Stimulated activated naive CD8-positive, alpha-beta T cell treated with anti-CD3 and anti-CD28 coated beads, Interleukin-15, amount 100 ng/mL, for 72 hours (primary cell): ENCODE data around the gene AANAT.

Experiments used
- ATAC-seq: fragments of 150-1000 bp; cut with Tn5 transposase; 2 replicates; pipeline ENCODE4 v1.10.0; 2021; ENCODE audit warnings: mild to moderate bottlenecking, moderate library complexity
- DNase-seq, 2 donors: peaks; one replicate each; pipeline ENCODE4 v3.0.0; 2021 to 2022
- H3K27ac Mint-ChIP-seq, 2 donors: one replicate each; pipeline ENCODE4 v1.8.0; 2022; ENCODE audit warnings: mild to moderate bottlenecking in 2 of 2, mixed read lengths in 2 of 2, moderate library complexity in 2 of 2
- H3K27me3 Mint-ChIP-seq: one replicate; pipeline ENCODE4 v1.8.0; 2022; ENCODE audit warnings: mixed read lengths
- H3K4me1 Mint-ChIP-seq: one replicate; pipeline ENCODE4 v1.8.0; 2022; ENCODE audit warnings: mild to moderate bottlenecking, mixed read lengths
- H3K4me3 Mint-ChIP-seq, 2 donors: one replicate each; pipeline ENCODE4 v1.8.0; 2022; ENCODE audit warnings: mild to moderate bottlenecking in 2 of 2, mixed read lengths in 2 of 2, moderate library complexity in 1 of 2
- H3K9me3 Mint-ChIP-seq, 2 donors: one replicate each; pipeline ENCODE4 v1.8.0; 2022; ENCODE audit warnings: mixed read lengths in 2 of 2

AANAT gene

DNA sequence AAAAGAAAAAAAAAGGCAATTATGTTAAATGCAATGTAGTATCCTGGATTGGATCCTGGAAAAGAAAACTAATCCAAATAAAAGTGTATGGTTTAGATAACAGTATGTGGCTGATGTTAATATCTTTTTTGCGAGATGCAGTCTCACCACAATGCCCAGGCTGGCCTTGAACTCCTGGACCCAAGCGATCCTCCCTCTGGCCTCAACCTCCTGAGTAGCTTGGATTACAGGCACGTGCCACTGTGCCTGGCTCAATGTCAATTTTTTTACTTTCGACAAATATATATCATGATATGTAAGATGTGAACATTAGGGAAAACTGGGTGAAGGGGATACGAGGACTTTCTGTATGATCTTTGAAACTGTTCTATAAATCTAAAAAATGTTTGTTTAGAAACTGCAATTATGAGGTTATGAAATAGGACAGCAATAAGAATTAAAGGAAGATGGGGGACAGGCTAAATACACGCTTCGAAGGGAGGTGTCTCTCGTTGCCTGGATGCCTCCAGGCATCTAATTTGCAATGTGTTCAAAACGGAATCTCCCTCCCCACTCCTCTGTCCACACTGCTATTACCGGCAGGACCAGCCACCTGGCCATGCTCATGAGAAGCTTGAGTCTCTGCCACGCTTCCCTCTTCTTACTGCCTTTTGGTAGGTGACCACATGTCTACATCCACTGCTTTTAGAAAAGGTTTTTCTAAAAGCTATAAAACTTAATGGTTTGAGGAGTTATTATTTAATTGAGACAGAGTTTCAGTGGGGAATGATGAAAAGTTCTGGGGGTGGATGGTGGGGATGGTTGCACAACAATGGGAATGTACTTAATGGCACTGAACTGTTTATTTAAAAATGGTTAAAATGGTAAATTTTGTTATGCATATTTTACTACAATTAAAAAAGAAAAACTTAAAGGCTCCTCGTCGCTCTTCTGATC, 29.7 kb upstream of the AANAT start:
- ATAC-seq (no peak), DNase-seq (no peak)
- peaks cover 35% of the 10 kb centered on the region for H3K4me1 Mint-ChIP-seq
- H3K27me3 Mint-ChIP-seq: no peaks in the 10 kb centered on the region
- no peaks in the 10 kb centered on the region for H3K9me3 Mint-ChIP-seq
- no peak overlapping the region for H3K27ac Mint-ChIP-seq
- no peak overlapping the region for H3K4me3 Mint-ChIP-seq

- DNase-seq (no peak), ATAC-seq (no peak)
- H3K4me1 Mint-ChIP-seq: peaks cover 47% of the 10 kb centered on the region
- no peak overlapping the region for H3K27ac Mint-ChIP-seq
- H3K9me3 Mint-ChIP-seq: no peaks in the 10 kb centered on the region
- H3K27me3 Mint-ChIP-seq: no peaks in the 10 kb centered on the region
- no peak overlapping the region for H3K4me3 Mint-ChIP-seq
Observed at GRCh38 chr17:76438906-76439305, 28.5 kb upstream of the AANAT start.

DNA sequence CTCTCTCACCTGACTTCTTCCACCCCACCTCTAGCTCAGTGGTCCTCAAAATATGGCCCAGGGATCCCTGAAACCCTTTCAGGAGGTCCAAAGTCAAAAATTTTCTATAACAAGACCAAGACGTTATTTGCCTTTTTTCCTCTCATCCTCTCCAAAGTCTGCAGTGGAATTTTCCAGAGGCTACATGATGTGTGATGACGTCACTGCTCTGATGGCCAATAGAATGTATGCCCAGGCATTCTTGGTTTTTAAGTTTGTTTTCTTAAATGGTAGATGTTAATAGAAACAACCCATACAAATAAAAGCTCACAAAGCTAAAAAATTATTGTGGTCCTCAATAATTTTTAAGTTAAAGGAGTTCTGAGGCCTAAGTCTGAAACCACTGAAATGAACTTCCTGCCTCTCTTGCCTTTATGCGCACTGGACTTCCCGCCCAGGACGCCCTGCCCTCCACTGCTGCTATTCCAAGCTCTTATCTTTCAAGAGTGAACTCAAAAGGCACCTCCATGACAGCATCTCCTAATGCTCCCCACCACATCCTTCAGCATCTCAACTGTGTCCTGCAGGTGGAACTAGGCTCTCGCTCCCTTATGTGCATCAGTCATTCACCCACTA, 28.0 kb upstream of the AANAT start:
- Mint-ChIP-seq H3K27me3 (no peaks in the 10 kb centered on the region), H3K4me1 (peaks cover 52% of the 10 kb centered on the region), H3K9me3 (no peaks in the 10 kb centered on the region), H3K4me3 (no peak overlapping the region), H3K27ac (no peak overlapping the region)
- DNase-seq (no peak), ATAC-seq (no peak)

GRCh38 chr17:76440751-76441362, 26.5 kb upstream of the AANAT start:
- H3K27ac Mint-ChIP-seq: no peak overlapping the region
- H3K9me3 Mint-ChIP-seq: no peaks in the 10 kb centered on the region
- H3K4me1 Mint-ChIP-seq: peaks cover 66% of the 10 kb centered on the region
- DNase-seq (no peak), ATAC-seq (no peak)
- H3K4me3 Mint-ChIP-seq: no peak overlapping the region
- H3K27me3 Mint-ChIP-seq: no peaks in the 10 kb centered on the region

DNA sequence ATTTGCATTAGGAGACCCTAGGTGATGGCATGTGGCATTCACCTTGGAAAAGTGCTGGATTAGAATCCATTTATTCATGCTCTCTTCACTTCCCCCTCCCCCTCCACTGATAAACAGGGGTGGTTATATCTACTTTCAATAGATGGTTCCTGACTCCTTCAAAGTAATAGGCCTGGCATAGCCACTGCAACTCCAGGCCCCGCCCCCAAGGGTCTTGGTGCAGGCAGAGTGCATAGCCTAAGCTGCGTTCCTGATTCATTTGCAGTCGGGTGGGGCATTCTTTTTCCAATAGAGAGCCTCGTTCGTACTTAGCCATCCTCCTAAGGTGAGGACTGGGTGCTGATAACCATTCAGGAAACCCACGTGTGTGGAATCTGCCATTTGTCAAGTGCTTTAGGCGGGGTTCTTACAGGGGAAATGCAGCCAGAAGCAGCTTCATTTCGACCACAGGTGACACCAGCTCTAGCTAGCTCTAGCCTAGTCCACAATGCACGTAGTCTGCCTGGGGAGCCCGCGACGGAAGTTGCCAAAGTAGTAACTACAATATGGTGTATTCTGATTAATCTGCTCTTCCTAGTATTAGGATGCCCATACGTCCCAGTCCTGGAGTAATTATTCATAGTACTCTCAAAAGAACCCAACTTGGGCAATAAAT, 25.6 kb upstream of the AANAT start:
- Mint-ChIP-seq H3K4me3 (no peak overlapping the region), H3K27me3 (no peaks in the 10 kb centered on the region), H3K27ac (no peak overlapping the region), H3K9me3 (no peaks in the 10 kb centered on the region), H3K4me1 (peaks cover 70% of the 10 kb centered on the region)
- DNase-seq (no peak), ATAC-seq (no peak)

DNA sequence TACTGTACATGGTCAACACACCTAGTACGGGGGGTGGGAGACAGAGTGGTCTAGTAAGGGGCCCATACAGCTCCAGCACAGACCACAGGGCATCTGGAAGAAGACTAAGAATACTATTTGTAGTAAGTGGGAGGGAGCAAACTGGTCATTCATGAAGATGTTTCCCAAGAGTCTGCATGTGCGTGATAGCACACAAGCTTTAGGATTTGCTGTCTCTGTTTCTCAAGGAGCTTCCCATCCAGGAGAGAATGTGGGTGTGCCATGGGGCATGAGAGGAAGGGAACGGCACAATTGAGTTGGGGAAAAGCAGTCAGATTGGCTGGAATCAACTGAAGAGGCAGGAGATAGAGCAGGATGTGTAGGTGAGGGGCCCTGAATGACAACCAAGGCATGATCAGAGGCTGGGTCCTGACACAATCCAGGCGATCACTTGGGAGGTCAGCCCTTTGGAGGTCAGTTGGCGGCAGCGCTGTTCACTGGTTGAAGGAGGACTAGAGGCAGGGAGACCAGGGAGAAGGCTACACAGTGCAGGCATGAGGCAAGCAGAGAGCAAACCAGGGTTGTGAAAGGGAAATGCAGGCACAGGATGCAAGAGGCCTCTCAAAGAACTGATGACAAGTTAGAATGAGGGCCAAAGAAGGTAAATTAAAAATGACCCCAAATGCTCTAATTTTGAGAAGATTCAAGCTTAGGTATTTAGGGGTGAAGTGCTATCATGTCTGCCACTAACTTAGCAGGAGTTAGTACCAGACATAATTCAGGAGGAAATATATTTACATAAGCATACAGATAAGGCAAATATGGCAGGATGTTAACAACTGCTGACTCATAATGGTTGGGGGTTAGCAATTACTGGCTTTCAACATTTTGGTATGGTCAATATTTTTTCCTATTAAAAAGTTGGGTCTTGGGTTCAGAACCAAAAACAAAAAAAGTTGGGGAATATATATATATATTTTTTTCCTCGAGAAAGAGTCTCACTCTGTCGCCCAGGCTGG, 24.8 kb upstream of the AANAT start:
- Mint-ChIP-seq H3K4me1 (peaks cover 78% of the 10 kb centered on the region), H3K27ac (peak overlapping the region in 1 of 2 donors; percentile 63), H3K27me3 (no peaks in the 10 kb centered on the region), H3K4me3 (no peak overlapping the region), H3K9me3 (no peaks in the 10 kb centered on the region)
- DNase-seq: no peak
- ATAC-seq: peak; percentile 77

- Mint-ChIP-seq H3K9me3 (no peaks in the 10 kb centered on the region), H3K4me1 (peaks cover 87% of the 10 kb centered on the region), H3K27me3 (no peaks in the 10 kb centered on the region), H3K27ac (no peak overlapping the region), H3K4me3 (no peak overlapping the region)
- ATAC-seq (no peak), DNase-seq (no peak)
Observed at GRCh38 chr17:76444518-76445311, 22.7 kb upstream of the AANAT start.

- DNase-seq (no peak), ATAC-seq (no peak)
- Mint-ChIP-seq H3K27ac (peak overlapping the region; percentile 3 to 7), H3K4me3 (no peak overlapping the region), H3K4me1 (peaks cover 96% of the 10 kb centered on the region), H3K9me3 (no peaks in the 10 kb centered on the region), H3K27me3 (no peaks in the 10 kb centered on the region)
Observed at GRCh38 chr17:76445697-76446448, 21.5 kb upstream of the AANAT start.

DNA sequence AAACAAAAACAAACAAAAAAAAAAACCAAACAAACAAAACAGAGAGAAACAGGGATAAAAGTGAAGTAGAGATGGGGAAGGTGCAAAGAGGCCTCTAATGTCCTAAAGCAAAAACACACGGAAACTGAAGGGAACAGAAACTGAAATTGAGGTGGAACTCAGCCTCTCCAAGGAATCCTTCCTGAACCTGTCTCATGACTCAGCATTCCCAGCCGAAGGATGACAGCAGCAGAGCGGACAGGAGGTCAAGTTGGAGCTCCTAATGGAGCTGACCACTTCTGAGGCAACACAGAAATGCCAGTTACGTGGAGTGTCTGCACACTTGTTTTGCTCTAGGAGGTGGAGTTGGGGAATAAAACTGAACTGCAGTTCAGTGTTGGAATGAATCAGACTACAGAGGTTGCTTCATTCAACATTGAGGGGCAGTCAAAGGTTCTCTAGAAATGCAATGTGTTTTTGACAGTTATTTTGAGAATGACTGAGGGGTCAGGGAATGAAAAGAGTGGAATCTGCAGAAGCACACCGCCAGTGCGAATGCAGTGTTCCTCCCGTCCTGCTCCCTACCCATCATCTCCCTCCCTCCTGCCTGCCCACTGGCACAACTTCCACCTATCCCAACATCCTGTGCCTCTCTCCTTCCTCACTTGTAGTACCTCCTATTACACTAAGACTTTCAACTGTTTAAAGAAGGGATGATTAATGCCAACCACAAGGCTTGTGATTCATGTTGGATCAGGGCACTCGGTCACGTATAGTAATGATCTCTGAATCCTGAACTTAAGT, 20.8 kb upstream of the AANAT start:
- H3K27ac Mint-ChIP-seq: peak overlapping the region in 1 of 2 donors; percentile 7
- no peak for DNase-seq
- H3K4me3 Mint-ChIP-seq: no peak overlapping the region
- peaks cover 96% of the 10 kb centered on the region for H3K4me1 Mint-ChIP-seq
- ATAC-seq: peak; percentile 64
- H3K27me3 Mint-ChIP-seq: no peaks in the 10 kb centered on the region
- H3K9me3 Mint-ChIP-seq: no peaks in the 10 kb centered on the region

- Mint-ChIP-seq H3K4me3 (no peak overlapping the region), H3K27ac (peak overlapping the region in 1 of 2 donors; percentile 35), H3K4me1 (peaks cover 92% of the 10 kb centered on the region), H3K27me3 (no peaks in the 10 kb centered on the region), H3K9me3 (no peaks in the 10 kb centered on the region)
- ATAC-seq: peak; percentile 72
- no peak for DNase-seq
Observed at GRCh38 chr17:76447931-76448652, 19.3 kb upstream of the AANAT start.

DNA sequence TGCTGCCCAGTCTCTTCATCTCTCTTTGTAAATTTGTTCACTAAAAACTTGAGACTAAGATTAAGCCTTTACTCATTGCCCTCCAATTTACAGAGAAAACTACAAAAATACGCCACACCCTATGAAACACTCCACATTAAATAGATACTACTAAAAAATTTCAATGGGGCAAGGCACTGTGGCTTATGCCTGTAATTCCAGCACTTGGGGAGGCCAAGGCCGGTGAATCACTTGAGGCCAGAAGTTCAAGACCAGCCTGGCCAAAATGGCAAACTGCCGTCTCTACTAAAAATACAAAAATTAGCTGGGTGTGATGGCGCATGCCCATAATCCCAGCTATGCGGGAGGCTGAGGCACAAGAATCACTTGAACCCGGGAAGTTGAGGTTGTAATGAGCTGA, 18.3 kb upstream of the AANAT start:
- peaks cover 86% of the 10 kb centered on the region for H3K4me1 Mint-ChIP-seq
- H3K27me3 Mint-ChIP-seq: no peaks in the 10 kb centered on the region
- no peaks in the 10 kb centered on the region for H3K9me3 Mint-ChIP-seq
- no peak overlapping the region for H3K4me3 Mint-ChIP-seq
- ATAC-seq (no peak), DNase-seq (no peak)
- no peak overlapping the region for H3K27ac Mint-ChIP-seq

DNA sequence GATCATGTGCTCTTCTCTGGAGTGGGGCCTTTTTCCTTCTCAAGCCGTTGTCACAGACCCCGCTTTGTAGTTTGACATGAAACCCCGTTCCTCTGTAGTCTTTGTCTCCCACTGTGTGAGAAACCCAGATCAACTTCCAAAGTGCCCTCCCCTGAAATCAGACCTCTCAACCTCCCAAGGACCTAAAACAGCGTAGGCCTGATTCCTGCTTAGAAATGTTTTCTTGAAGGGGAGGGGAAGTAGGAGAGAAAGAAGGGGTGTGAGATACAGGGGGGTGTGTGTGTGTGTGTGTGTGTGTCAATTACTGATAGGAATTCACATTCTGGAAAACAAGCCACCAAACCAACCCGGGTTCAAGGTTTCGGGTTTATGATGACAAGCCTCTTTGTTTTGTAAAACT, 15.9 kb upstream of the AANAT start:
- Mint-ChIP-seq H3K4me3 (peak overlapping the region; percentile 68 to 93), H3K27ac (no peak overlapping the region), H3K9me3 (no peaks in the 10 kb centered on the region), H3K27me3 (no peaks in the 10 kb centered on the region), H3K4me1 (peaks cover 62% of the 10 kb centered on the region)
- ATAC-seq (no peak), DNase-seq (no peak)
